Heart right ventricle (tissue), 16 donors: Measurements from ENCODE around the gene NSMCE1. TPM values are rescaled to one million over a fixed set of nuclear protein-coding genes. Genes with fewer than 3 reads are reported as not detected.

Experiments
- ATAC-seq, 8 donors: fragments of 200-7000 bp; cut with Tn5 transposase; one replicate each; pipeline ENCODE4 v1.9.1; 2020; ENCODE audit warnings: mild to moderate bottlenecking in 8 of 8, moderate library complexity in 8 of 8, moderate number of reproducible peaks in 1 of 8
- DNase-seq, 2 donors: peaks; one replicate each; pipeline ENCODE4 v3.0.0-alpha.2; 2020
- H3K27ac ChIP-seq, 10 donors: fragments of 200-600 bp; sonication (generic) in 2 of 10; one replicate each; pipeline versions ENCODE4 v1.5.0 to v1.8.0; 2020 to 2022; ENCODE audit warnings: mild to moderate bottlenecking in 3 of 10
- H3K27me3 ChIP-seq, 7 donors: fragments of 200-600 bp; one replicate each; pipeline ENCODE4 v1.8.0; 2021 to 2022; ENCODE audit warnings: mild to moderate bottlenecking in 2 of 7
- H3K36me3 ChIP-seq, 9 donors: fragments of 200-600 bp; sonication (generic) in 1 of 9; one replicate each; pipeline versions ENCODE4 v1.5.0 to v1.8.0; 2020 to 2022; ENCODE audit warnings: mild to moderate bottlenecking in 2 of 9
- H3K4me1 ChIP-seq, 9 donors: fragments of 200-600 bp; sonication (generic) in 1 of 9; one replicate each; pipeline versions ENCODE4 v1.5.0 to v1.8.0; 2020 to 2022; ENCODE audit warnings: mild to moderate bottlenecking in 4 of 9
- H3K4me3 ChIP-seq, 10 donors: fragments of 200-600 bp; sonication (generic) in 2 of 10; one replicate each; pipeline versions ENCODE4 v1.5.0 to v1.8.0; 2020 to 2022; ENCODE audit warnings: mild to moderate bottlenecking in 7 of 10, moderate library complexity in 2 of 10
- H3K9me3 ChIP-seq, 11 donors: fragments of 200-600 bp in 10 of 11; sonication (generic) in 2 of 11; one replicate each; pipeline versions ENCODE4 v1.5.0 to v1.8.0; 2013 to 2022; ENCODE audit warnings: mild to moderate bottlenecking in 2 of 11, control low read depth in 1 of 11, moderate library complexity in 1 of 11
- WGBS, 2 donors: extraction: QIAGEN DNeasy Blood & Tissue Kit; methylation state at CpG; one replicate each; pipeline ENCODE4 v1.1.7; 2013; ENCODE audit warnings: inconsistent platforms in 1 of 2; 5-methylcytosine and 5-hydroxymethylcytosine counted together
- intact Hi-C, 10 donors: fragments of 100-400 bp; cut with DNase I; formaldehyde crosslinking; loops; one replicate each; pipeline versions ENCODE4 v1.11.1 to v1.14.2; 2022
- polyA plus RNA-seq, 2 donors: library from polyadenylated mRNA; stranded (reverse); fragments of 200-250 nt; gene quantifications; one replicate each; pipeline ENCODE4 v1.2.3, GENCODE V29; 2013
- total RNA-seq, 10 donors: library from RNA; stranded (reverse); fragmentation: NEBNext Ultra II Directional in 3 of 10; extraction: Animal tissue kit (Norgen Biotek cat#: 25700) in 3 of 10; gene quantifications; one replicate each; pipeline versions ENCODE4 v1.2.1 to v1.2.4, GENCODE V29; 2021 to 2023
- TF ChIP-seq, protein P1 (sequence below), 9 donors: fragments of 200-600 bp; sonication (generic) in 2 of 9; IDR thresholded peaks; one replicate each; pipeline versions ENCODE4 v1.5.0 to v1.8.0; 2021 to 2022; ENCODE audit warnings: antibody characterized with exemption in 9 of 9, mild to moderate bottlenecking in 5 of 9, moderate library complexity in 1 of 9
- donor health status: Arrhythmogenic right ventricular cardiomyopathy.
- donor health status: ischemic (EF 13 %, LVEDD 7.1; RV severe dilation, severe dysfunction).
- donor health status: healthy with polysubstance abuse.
- donor health status: DM: no; HTN: yes; CAD: no.
- donor health status: DM: no; HTN: no; CAD: no.
- donor health status: ischemic (EF 25% LVEDD 6.9; RV normal size, moderate dysfunction).
- donor health status: ischemic (EF 25% LVEDD 5.7; RV mildly dilated, moderate dysfunction).
- donor health status: healthy.
- donor health status: DM: yes; HTN: yes; CAD: no.
- donor health status: Ischemic cardiomyopathy.
- donor health status: ischemic (EF 35%, LVEDD 5.7; RV mildly dilated, moderate dysfunction).
- donor health status: nonischemic (EF 11% LVEDD 7.7; RV severe dilation, severe dysfunction).
- donor health status: DM: yes; HTN: yes; CAD: no.
- donor health status: PGD.
- donor health status: ischemic (EF 29% LVEDD 5.4; RV normal size, mild dysfunction).
- donor health status: nonischemic (EF 23%, LVEDD 6.1; RV moderate dilation, normal function).

Gene NSMCE1
- total and polyA plus RNA-seq, 12 donors: 33.5 to 57.1 (median 38.1) TPM

DNA sequence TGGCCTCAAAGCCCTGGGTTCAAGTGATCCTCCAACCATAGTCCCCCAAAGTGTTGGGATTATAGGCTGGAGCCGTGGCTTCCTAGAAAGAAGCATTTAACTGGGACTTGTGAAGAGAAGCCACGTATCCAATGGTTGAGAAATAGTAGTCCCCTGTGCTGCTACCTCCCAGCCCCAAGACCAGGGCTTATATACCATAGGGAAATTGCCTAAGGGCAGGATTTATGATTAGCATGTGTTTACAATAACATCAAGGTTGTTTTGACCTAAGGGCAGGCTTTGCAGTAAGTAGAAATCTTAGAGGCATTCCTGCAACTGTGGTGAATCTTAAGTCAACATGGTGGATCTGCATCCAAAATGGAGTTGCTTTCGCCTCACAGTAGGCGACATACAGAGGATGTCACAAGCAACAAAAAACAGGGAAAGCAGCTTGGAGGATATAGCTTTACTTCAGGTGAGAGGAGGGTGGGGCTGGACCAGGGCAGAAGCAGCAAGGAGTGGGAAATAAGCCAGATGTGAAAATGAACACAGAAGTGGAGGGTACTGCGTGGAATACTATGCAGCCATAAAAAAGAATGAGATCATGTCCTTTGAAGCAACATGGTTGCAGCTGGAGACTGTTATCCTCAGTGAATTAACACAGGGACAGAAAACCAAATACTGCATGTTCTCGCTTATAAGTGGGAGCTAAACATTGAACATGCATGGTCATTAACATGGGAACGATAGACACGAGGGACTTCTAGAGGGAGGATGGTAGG, 18.7 kb upstream of the NSMCE1 start:
- peaks cover 3 to 31% (median 13%) of the 10 kb centered on the region in 9 donors for H3K4me1 ChIP-seq
- TF ChIP-seq, protein P1, sequence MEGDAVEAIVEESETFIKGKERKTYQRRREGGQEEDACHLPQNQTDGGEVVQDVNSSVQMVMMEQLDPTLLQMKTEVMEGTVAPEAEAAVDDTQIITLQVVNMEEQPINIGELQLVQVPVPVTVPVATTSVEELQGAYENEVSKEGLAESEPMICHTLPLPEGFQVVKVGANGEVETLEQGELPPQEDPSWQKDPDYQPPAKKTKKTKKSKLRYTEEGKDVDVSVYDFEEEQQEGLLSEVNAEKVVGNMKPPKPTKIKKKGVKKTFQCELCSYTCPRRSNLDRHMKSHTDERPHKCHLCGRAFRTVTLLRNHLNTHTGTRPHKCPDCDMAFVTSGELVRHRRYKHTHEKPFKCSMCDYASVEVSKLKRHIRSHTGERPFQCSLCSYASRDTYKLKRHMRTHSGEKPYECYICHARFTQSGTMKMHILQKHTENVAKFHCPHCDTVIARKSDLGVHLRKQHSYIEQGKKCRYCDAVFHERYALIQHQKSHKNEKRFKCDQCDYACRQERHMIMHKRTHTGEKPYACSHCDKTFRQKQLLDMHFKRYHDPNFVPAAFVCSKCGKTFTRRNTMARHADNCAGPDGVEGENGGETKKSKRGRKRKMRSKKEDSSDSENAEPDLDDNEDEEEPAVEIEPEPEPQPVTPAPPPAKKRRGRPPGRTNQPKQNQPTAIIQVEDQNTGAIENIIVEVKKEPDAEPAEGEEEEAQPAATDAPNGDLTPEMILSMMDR (IDR thresholded peaks at IDR 0.05): no peak
- no peak overlapping the region for H3K4me3 ChIP-seq
- 96% methylated on average over 8 of the region's 8 CpGs for WGBS, 2 donors
- H3K36me3 ChIP-seq: no peaks in the 10 kb centered on the region
- DNase-seq (no peak), ATAC-seq (no peak)
- no peaks in the 10 kb centered on the region for H3K27me3 ChIP-seq
- no peaks in the 10 kb centered on the region for H3K9me3 ChIP-seq
- peak overlapping the region in 8 of 10 donors; percentile 9 to 87 (median 48) for H3K27ac ChIP-seq
- intact Hi-C loops: loop anchor here in 1 of 10 donors (10.0 kb wide), 1 partner anchor 52 kb away; no protein-coding TSS in a partner anchor

DNA sequence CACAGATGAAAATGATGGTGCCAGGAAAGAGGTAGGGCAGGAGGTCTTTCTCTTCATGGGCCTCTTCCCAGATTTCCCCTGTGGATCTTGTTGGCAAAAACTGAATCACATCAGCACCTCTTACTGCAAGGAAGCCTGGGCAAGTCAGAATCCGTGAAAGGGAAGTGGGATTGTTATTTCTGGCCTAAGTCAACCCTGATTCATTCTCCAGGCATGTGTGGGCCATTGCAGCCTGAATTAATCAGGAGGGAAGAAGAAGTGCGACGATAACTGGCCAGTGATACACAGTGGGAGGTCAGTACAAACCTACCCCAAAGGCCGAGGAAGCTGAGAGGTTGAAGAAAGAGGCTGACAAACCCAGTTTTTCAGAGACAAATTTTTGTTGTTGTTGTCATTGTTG, 17.9 kb upstream of the NSMCE1 start:
- peak; percentile 62 to 92 (median 84) for ATAC-seq
- no peaks in the 10 kb centered on the region for H3K27me3 ChIP-seq
- H3K36me3 ChIP-seq: no peaks in the 10 kb centered on the region
- TF ChIP-seq, protein P1 (IDR thresholded peaks at IDR 0.05): no peak
- WGBS, 2 donors: 27 to 40% methylated on average over 4 of the region's 4 CpGs
- H3K9me3 ChIP-seq: no peaks in the 10 kb centered on the region
- H3K4me3 ChIP-seq: no peak overlapping the region
- H3K4me1 ChIP-seq: peaks cover 3 to 31% (median 13%) of the 10 kb centered on the region in 9 donors
- peak in 1 of 2 donors; percentile 53 for DNase-seq
- intact Hi-C loops: loop anchor here in 1 of 10 donors (10.0 kb wide), 1 partner anchor 52 kb away; no protein-coding TSS in a partner anchor
- H3K27ac ChIP-seq: peak overlapping the region in 8 of 10 donors; percentile 9 to 87 (median 48)

DNA sequence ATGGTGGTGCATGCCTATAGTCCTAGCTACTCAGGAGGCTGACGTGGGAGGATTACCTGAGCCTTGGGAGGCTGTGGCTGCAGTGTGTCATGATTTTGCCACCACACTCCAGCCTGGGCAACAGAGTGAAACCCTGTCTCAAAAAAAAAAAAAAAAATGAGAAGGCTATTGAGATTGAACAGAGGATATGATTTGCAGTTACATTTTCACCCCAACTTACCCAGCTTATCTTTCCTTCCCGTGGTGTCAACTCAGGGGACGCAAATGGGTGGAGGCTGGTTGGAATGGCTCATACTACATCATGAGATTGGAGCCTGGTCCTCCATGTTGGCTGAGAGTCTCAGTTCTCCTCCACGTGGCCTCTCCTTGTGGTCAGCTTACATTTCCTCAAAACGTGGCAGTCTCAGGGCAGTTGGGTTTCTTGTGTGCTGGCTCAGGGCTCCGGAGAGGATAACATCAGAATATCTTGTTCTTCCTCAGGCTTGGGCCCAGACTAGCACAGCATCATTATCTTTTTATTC, 17.2 kb upstream of the NSMCE1 start:
- WGBS, 2 donors: 72 to 78% methylated on average over 6 of the region's 6 CpGs
- Histone ChIP-seq H3K27ac (peak overlapping the region in 6 of 10 donors; percentile 28 to 87 (median 48)), H3K4me1 (peaks cover 3 to 31% (median 13%) of the 10 kb centered on the region in 9 donors), H3K36me3 (no peaks in the 10 kb centered on the region), H3K27me3 (no peaks in the 10 kb centered on the region), H3K4me3 (no peak overlapping the region), H3K9me3 (no peaks in the 10 kb centered on the region)
- peak in 1 of 2 donors; percentile 23 for DNase-seq
- intact Hi-C loops: loop anchor here in 1 of 10 donors (10.0 kb wide), 1 partner anchor 51 kb away; no protein-coding TSS in a partner anchor
- TF ChIP-seq, protein P1 (IDR thresholded peaks at IDR 0.05): no peak
- peak in 7 of 8 donors; percentile 46 to 73 (median 66) for ATAC-seq

DNA sequence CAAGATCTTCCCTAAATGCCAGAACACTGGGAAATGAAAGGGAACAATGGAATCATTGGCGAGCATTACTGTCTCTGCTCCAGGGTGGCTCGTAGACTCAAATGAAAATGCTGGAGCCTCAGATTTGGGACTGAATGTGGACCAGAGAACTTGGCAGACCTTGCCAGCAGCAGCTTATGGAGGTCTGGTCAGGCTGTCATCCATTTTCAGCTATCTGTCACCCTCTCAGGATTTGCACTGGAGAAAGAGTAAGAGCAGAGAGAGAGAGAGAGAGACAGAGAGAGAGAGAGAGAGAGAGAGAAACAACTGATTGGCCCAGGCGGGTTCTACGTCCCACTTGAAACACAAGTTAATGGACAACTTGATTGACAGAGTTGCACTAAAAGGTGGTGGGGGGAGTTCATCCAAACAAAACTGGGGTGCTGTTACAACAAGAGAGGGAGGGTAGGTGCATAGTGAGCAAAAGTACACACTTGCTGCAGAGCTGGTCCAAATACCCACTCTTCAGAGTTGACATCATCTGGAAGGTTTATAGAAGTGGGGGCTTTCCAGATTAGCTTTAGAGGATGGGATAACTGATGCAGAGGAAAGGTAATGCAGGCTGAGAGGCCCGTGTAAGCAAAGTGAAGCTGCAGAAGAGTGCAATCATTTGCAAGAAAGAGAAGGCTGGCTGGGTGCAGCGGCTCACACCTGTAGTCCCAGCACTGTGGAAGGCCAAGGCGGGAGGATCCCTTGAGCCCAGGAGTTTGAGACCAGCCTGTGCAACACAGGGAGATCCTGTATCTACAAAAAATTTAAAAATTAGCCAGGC, 16.5 kb upstream of the NSMCE1 start:
- Histone ChIP-seq H3K27ac (peak overlapping the region in 1 of 10 donors; percentile 87), H3K4me3 (no peak overlapping the region), H3K27me3 (no peaks in the 10 kb centered on the region), H3K36me3 (no peaks in the 10 kb centered on the region), H3K4me1 (peaks cover 3 to 31% (median 13%) of the 10 kb centered on the region in 9 donors), H3K9me3 (no peaks in the 10 kb centered on the region)
- 86 to 89% methylated on average over 7 of the region's 7 CpGs for WGBS, 2 donors
- ATAC-seq (no peak), DNase-seq (no peak)
- intact Hi-C loops: loop anchor here in 1 of 10 donors (10.0 kb wide), 1 partner anchor 50 kb away; no protein-coding TSS in a partner anchor
- TF ChIP-seq, protein P1 (IDR thresholded peaks at IDR 0.05): no peak
